ENCODE results near the gene CCDC116. TPM values are rescaled to one million over a fixed set of nuclear protein-coding genes. Genes with fewer than 3 reads are reported as not detected.
"Not testable (repeated sequence)": the region's sequence is repeated elsewhere in the genome, so short reads cannot be mapped to it uniquely, and the experiment has no call there.

Gene CCDC116
- total RNA-seq, 1 donor from 2014 or later: 0.43 TPM

DNA sequence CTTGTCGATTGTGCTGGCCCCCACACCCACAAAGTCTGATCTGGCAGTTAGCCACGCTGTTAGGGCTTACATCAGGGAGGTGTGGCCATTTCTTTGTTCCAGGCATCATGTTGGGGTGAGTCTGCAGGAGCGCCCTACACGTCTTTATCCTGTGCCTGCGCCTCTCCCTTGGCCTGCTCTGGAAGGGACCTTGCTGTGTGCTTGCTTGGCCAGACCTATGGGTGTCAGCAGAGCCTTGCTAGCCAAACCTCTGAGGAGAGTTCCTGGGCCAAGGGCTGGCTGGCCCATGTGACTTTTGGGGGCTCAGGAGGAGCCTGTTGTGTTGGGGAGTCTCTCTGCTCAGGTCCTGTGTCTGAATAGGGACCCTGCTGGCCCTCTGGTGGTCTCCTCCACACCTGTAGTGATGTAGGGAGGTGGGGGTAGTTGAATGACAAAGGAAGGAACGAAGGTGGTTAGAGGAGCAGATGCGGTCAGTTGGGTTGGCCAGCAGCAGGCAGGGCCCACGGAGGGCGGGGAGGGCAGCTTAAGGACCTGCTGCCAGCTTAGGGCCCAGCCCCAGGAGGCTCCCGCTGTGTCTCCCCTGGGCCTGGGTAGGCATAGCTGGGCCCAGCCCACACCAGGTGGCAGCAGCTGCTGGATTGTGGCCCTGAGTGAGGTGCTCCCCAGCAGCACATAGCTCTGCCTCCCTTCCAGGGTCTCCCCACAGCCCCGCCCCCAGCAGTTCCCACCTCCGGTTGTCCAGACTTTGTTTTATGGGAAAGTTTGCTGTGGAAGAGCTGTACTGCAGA, 41.2 kb downstream of the CCDC116 start:
- no peak for DNase-seq (ENCODE audit: low spot score)

GRCh38 chr22:21674638-21675245, 42.2 kb downstream of the CCDC116 start:
- no peak for DNase-seq (ENCODE audit: low spot score)
- intact Hi-C loops (cut with DNase I): no loop called here

More for the DNA sequence above, 41.2 kb downstream of the CCDC116 start:
- intact Hi-C loops (cut with DNase I): no loop called here

DNA sequence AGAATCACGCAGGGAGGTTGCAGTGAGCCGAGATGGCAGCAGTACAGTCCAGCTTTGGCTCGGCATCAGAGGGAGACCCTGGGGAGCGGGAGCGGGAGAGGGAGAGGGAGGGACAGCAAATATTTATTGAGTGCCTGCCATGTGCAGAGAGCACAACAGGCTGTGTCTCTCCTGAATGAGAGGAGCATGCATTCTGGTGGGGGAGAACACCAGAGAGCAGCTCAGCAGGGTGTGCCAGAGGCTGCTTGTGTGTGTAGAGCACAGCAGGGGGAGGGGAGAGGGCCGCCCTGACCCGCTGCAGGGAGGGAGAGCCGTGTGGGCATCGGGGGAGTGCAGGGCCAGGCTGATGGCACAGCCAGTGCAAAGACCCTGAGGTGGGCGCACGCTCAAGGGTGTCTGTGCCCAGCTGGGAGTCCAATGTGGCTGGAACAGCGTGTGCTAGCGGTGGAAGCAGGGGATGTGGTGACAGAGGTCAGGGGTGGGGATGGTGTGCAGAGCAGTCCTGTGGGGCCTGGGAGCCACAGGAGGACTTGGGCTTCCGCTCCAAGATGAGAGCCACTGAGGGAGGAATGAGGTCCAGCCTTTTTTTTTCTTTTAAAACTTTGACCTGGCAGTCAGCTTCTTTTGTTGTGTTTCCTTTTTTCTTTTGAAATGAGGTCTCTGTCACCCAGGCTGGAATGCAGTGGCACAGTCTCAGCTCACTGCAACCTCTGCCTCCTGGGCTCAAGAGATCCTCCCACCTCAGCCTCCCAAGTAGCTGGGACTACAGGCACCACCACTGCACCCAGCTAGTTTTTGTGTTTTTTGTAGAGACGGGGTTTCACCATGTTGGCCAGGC, 45.3 kb downstream of the CCDC116 start:
- no peak for DNase-seq (ENCODE audit: low spot score)
- intact Hi-C loops (cut with DNase I): no loop called here

DNA sequence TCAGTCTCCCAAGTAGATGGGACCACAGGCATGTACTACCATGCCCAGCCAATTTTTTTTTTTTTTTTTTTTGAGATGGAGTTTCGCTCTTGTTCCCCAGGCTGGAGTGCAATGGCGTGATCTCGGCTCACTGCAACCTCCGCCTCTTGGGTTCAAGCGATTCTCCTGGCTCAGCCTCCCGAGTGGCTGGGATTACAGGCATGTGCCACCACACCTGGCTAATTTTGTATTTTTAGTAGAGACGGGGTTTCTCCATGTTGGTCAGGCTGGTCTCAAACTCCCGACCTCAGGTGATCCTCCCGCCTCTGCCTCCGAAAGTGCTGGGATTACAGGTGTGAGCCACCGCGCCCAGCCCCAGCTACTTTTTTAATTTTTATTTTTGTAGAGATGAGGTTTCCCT, 46.3 kb downstream of the CCDC116 start:
- intact Hi-C loops (cut with DNase I); DNase-seq (ENCODE audit: low spot score): not testable (repeated sequence)

DNA sequence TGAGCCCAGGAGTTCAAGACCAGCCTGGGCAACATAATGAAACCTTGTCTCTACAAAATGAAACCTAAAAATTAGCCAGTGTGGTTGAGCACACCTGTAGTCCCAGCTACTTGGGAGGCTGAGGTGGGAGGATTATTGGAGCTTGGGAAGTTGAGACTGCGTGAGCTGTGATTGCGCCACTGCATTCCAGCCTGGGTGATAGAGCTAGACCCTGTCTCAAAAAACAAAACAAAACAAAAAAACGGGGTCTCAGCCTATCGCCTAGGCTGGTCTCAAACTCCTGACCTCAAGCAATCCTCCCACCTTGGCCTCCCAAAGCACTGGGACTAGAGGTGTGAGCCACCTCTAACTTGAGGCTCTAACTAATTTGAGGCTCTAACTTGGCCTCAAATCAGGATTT, 46.8 kb downstream of the CCDC116 start:
- no peak for DNase-seq (ENCODE audit: low spot score)
- intact Hi-C loops (cut with DNase I): no loop called here

GRCh38 chr22:21680830-21681565, 48.4 kb downstream of the CCDC116 start:
- intact Hi-C loops (cut with DNase I): no loop called here
- DNase-seq (ENCODE audit: low spot score): no peak

DNA sequence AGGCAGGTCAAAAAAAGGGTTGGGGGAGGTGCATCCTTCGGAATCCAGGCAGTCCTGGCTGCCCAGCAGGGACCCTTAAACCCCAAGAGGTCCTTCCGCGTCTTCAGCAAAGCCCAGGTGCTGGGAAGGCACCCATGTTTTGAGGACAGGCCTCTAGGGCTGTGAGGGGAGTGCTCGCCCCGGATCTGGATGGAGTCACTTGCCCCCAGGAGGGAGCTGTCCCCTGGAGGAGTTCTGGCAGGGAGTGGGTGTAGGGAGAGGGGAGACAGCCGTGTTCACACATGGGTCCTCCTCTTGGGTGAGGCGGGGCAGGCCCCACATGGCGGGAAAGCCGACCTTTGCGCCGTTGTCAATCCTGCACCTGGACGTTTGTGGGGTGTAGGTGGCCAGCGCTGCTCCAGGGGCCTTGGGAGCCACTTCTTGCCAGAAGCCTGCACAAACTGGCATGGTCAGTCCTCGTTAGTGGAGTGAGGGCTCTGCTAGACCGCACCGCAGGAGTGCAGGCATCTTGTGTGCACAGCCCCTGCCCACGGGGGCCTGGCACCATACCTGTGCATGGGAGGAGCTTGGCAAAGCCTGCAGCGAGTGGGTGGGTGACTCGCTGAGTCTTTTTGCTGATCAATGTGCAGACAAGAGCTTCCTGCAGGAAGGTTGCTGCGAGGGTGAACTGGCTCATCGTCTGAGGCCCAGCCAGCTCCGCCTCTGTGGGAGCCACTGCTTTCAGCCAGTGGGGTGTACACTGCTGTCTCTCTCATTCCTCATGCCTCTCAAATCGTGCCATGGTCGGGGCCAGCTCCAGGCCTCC, 49.2 kb downstream of the CCDC116 start:
- intact Hi-C loops (cut with DNase I): no loop called here
- DNase-seq (ENCODE audit: low spot score): no peak

DNA sequence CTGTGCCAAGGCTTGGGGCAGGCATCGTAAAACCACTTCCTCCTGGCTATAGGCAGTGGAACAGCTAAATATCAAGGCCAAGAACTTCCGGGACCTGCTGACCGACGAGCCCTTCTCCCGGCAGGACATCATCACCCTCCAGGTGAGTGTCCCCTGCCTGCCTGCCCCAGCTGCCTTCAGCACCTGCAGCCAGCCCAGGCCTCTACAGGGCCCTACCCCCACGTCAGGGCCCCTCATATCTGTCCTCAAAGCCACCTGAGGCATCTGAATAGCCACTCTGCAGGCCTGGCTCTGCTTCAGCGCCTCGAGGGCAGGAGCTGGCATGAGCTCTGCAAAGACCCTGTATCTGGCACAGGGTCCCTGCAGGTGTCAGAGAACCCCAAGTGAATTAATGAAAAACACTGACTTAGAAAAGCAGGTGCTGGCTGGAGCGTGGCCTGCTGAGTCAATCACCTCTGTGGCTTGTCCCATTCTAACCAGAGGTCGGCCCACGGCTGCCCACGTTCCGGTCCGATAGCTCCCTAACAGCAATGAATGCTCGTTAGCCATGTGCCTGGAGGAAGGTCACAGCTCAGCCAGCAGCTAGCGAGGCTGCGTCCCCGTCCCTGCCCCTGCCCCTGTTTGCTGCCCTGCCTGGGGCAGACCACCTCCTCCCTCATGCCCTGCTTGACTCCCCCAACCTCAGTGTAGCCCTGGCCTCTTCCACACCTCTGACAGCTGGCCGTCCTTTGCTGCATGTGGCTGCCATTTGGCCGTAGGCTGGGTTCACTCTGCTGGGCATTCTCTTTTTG, 50.0 kb downstream of the CCDC116 start:
- no peak for DNase-seq (ENCODE audit: low spot score)
- intact Hi-C loops (cut with DNase I): no loop called here

GRCh38 chr22:21683401-21683811, 50.8 kb downstream of the CCDC116 start:
- intact Hi-C loops (cut with DNase I): no loop called here
- no peak for DNase-seq (ENCODE audit: low spot score)

DNA sequence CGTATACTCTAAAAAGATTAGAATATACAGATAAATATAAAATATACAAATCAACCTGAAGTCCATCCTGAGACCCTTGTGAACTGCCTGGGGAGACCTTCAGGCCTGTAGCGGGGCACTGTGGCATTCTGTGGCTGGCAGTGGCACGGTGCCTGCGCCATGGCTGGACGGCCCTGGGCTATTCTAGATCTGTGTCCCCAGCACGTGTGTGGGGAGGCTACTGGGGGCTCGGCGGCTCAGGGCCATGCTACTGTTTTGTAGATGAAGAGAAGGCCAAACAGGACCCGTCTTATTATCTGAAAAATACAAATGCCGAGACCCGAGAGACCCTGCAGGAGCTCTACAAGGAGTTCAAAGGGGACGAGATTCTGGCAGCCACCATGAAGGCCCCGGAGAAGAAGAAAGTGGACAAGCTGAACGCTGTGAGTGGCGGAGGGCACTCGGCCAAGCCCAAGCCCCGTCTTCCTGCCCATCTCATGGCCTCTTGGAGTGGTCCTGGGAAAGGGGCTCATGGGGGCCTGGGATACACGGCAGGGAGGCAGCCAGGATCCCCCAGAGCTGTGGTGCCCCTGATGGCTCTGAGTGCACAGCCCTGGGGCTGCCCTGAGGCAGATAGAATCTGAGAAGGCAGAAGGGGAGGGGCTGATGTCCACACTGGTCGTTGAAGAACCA, 52.1 kb downstream of the CCDC116 start:
- no peak for DNase-seq (ENCODE audit: low spot score)

DNA sequence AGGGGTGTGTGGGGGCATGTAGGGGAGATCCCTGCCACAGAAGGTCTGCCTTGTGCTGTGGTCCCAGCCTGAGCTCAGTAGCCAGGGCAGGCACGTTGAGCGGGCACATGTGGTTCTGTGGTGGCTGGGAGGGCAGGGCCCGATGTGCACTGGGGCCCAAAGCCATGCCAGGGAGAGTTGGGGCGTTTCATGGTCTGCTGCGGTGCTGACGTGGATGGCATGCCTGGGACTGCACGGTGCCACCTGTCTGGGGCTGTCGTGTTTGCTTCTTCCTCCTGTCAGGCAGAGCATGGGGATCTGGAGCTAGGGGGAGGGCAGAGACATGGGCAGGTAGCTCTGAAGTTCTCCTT, 52.6 kb downstream of the CCDC116 start:
- no peak for DNase-seq (ENCODE audit: low spot score)
- intact Hi-C loops (cut with DNase I): no loop called here

More for the DNA sequence above, 52.1 kb downstream of the CCDC116 start:
- intact Hi-C loops (cut with DNase I): no loop called here

DNA sequence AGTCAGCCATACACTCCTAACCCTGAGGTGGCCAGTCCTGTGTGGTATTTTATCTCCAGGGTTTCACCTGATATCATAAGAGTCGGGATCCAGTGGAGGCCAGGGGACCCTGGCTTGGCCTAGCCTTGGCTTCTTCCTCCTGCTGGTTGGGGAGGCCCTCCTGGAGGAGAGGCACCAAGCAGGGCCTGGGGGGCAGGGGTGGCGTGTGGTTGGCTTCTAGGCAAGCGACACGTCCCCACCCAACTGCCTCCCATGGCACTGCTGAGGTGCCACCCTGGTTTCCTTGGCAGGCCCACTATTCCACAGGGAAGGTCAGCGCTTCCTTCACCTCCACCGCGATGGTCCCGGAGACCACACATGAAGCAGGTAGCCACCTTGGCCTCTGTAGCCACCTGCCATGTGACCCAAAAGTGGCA, 53.6 kb downstream of the CCDC116 start:
- no peak for DNase-seq (ENCODE audit: low spot score)
- intact Hi-C loops (cut with DNase I): no loop called here

Small RNA genes lying within 50 kb of the gene (microRNA-seq; reads per million reads assigned to microRNA genes)
- gene MIR130B: 275 reads per million, percentile 67 among the genes with 10 or more reads in this experiment
- 4.4 reads per million, percentile 4 among the genes with 10 or more reads in this experiment for gene MIR301B

Other genes starting within 250 kb of the CCDC116 start
- 0.08 TPM for gene RIMBP3B, start 249.0 kb upstream of the CCDC116 start, total RNA-seq
- gene HIC2, start 215.4 kb upstream of the CCDC116 start, total RNA-seq: 1.9 TPM
- 1.7 TPM for gene TMEM191C, start 165.4 kb upstream of the CCDC116 start, total RNA-seq
- 0.08 TPM for gene RIMBP3C, start 81.3 kb upstream of the CCDC116 start, total RNA-seq
- 46.2 TPM for gene UBE2L3, start 65.0 kb upstream of the CCDC116 start, total RNA-seq
- 5.9 TPM for gene YDJC, start 2.7 kb upstream of the CCDC116 start, total RNA-seq
- gene SDF2L1, start 9.5 kb downstream of the CCDC116 start, total RNA-seq: 33.3 TPM
- gene PPIL2, start 33.3 kb downstream of the CCDC116 start, total RNA-seq: 25.9 TPM
- 9.6 TPM for gene YPEL1, start 103.0 kb downstream of the CCDC116 start, total RNA-seq
- gene MAPK1, start 234.9 kb downstream of the CCDC116 start, total RNA-seq: 124 TPM

All from cardiac septum (tissue), 1 donor.